GM23338 (cell line): ENCODE measurements around the gene LCE5A. TPM values are rescaled to one million over a fixed set of nuclear protein-coding genes. Genes with fewer than 3 reads are reported as not detected.

Source experiments
- ATAC-seq: fragments of 200-7000 bp; cut with Tn5 transposase; 3 replicates; pipeline ENCODE4 v1.9.1; 2020
- DNase-seq: peaks from one replicate; pipeline ENCODE4 v3.0.0-alpha.2; 2015; ENCODE audit warnings: low spot score
- H2AFZ ChIP-seq: fragments of 200-600 bp; sonication (generic); 2 replicates; pipeline ENCODE4 v1.8.0; 2016; ENCODE audit warnings: antibody characterized with exemption, mild to moderate bottlenecking, moderate library complexity
- H3F3A ChIP-seq: fragments of 200-600 bp; sonication (generic); replicated peaks from 2 replicates; pipeline ENCODE4 v1.8.0; 2017; ENCODE audit warnings: antibody characterized with exemption, mixed run types, low read depth
- H3K27ac ChIP-seq: fragments of 200-600 bp; sonication (generic); 2 replicates; pipeline ENCODE4 v1.6.1; 2016; ENCODE audit warnings: low read depth
- H3K27me3 ChIP-seq: fragments of 200-600 bp; sonication (generic); 2 replicates; pipeline ENCODE4 v1.8.0; 2016; ENCODE audit warnings: mild to moderate bottlenecking, mixed run types, moderate library complexity; ENCODE audit not compliant: insufficient read depth
- H3K36me3 ChIP-seq: fragments of 200-600 bp; sonication (generic); 2 replicates; pipeline ENCODE4 v1.8.0; 2016; ENCODE audit warnings: mild to moderate bottlenecking; ENCODE audit not compliant: insufficient read depth
- H3K4me1 ChIP-seq: fragments of 200-600 bp; sonication (generic); 2 replicates; pipeline ENCODE4 v1.8.0; 2016; ENCODE audit warnings: mild to moderate bottlenecking, moderate library complexity; ENCODE audit not compliant: insufficient read depth
- H3K4me2 ChIP-seq: fragments of 200-600 bp; sonication (generic); 2 replicates; pipeline ENCODE4 v1.7.1; 2017; ENCODE audit warnings: mixed run types
- H3K4me3 ChIP-seq: fragments of 200-600 bp; sonication (generic); 2 replicates; pipeline ENCODE4 v1.6.1; 2016; ENCODE audit warnings: mixed run types
- H3K79me2 ChIP-seq: fragments of 200-600 bp; sonication (generic); replicated peaks from 2 replicates; pipeline ENCODE4 v1.8.0; 2017; ENCODE audit warnings: mild to moderate bottlenecking; ENCODE audit not compliant: insufficient read depth
- H3K9me2 ChIP-seq: fragments of 200-600 bp; sonication (generic); 2 replicates; pipeline ENCODE4 v1.8.0; 2017; ENCODE audit not compliant: insufficient read depth
- H4K20me1 ChIP-seq: fragments of 200-600 bp; sonication (generic); replicated peaks from 2 replicates; pipeline ENCODE4 v1.8.0; 2017; ENCODE audit warnings: mild to moderate bottlenecking; ENCODE audit not compliant: insufficient read depth
- H3K27ac Mint-ChIP-seq: 2 replicates; pipeline ENCODE4 v1.8.0; 2020; ENCODE audit warnings: inconsistent platforms, mild to moderate bottlenecking, moderate library complexity, mixed read lengths
- H3K27me3 Mint-ChIP-seq: 3 replicates; pipeline ENCODE4 v1.8.0; 2022; ENCODE audit warnings: low read depth, mild to moderate bottlenecking, moderate library complexity, mixed read lengths, inconsistent platforms; ENCODE audit not compliant: insufficient read depth, poor library complexity
- H3K36me3 Mint-ChIP-seq: 3 replicates; pipeline ENCODE4 v1.8.0; 2021; ENCODE audit warnings: low read depth, mild to moderate bottlenecking, inconsistent platforms, moderate library complexity, mixed read lengths
- H3K4me1 Mint-ChIP-seq: 3 replicates; pipeline ENCODE4 v1.8.0; 2020; ENCODE audit warnings: mild to moderate bottlenecking, inconsistent platforms, mixed read lengths
- H3K4me3 Mint-ChIP-seq: 3 replicates; pipeline ENCODE4 v1.8.0; 2021; ENCODE audit warnings: moderate library complexity, mild to moderate bottlenecking, inconsistent platforms, mixed read lengths
- H3K9me3 Mint-ChIP-seq: 3 replicates; pipeline ENCODE4 v1.8.0; 2020; ENCODE audit warnings: moderate library complexity, mild to moderate bottlenecking, inconsistent platforms, mixed read lengths
- CREB1 ChIP-seq: fragments of 250-450 bp; sonication (Bioruptor Pico); IDR thresholded peaks from 2 replicates; pipeline ENCODE4 v1.5.0; 2020; ENCODE audit warnings: low read depth, mild to moderate bottlenecking, moderate library complexity
- EZH2 ChIP-seq: fragments of 200-600 bp; sonication (generic); IDR thresholded peaks from one replicate; pipeline ENCODE4 v1.8.0; 2017; ENCODE audit warnings: antibody characterized with exemption, mild to moderate bottlenecking, low read depth; ENCODE audit not compliant: unreplicated experiment
- EZH2phosphoT487 ChIP-seq: fragments of 200-600 bp; sonication (generic); IDR thresholded peaks from one replicate; pipeline ENCODE4 v1.8.1; 2018; ENCODE audit warnings: antibody characterized with exemption; ENCODE audit not compliant: unreplicated experiment
- JUNB ChIP-seq: IDR thresholded peaks from one replicate; pipeline ENCODE4 v1.6.1; 2016; ENCODE audit warnings: antibody characterized with exemption; ENCODE audit not compliant: unreplicated experiment
- NANOG ChIP-seq: IDR thresholded peaks from 2 replicates; pipeline ENCODE4 v1.6.1; 2016; ENCODE audit warnings: antibody characterized with exemption, borderline replicate concordance
- POLR2AphosphoS5 ChIP-seq: IDR thresholded peaks from 2 replicates; pipeline ENCODE4 v1.6.1; 2016; ENCODE audit warnings: antibody characterized with exemption, low read depth
- REST ChIP-seq: IDR thresholded peaks from one replicate; pipeline ENCODE4 v1.6.1; 2018; ENCODE audit warnings: antibody characterized with exemption; ENCODE audit not compliant: unreplicated experiment
- STAT1 ChIP-seq: IDR thresholded peaks from one replicate; pipeline ENCODE4 v1.6.1; 2016; ENCODE audit warnings: antibody characterized with exemption; ENCODE audit not compliant: unreplicated experiment
- ZNF114 ChIP-seq: fragments of 250-450 bp; sonication (Bioruptor Pico); IDR thresholded peaks from 2 replicates; pipeline ENCODE4 v1.5.0; 2020; ENCODE audit warnings: mild to moderate bottlenecking, moderate library complexity
- ZNF331 ChIP-seq: fragments of 250-450 bp; sonication (Bioruptor Pico); IDR thresholded peaks from 2 replicates; pipeline ENCODE4 v1.5.0; 2020; ENCODE audit warnings: low read depth, mild to moderate bottlenecking, moderate library complexity
- polyA plus RNA-seq: library from polyadenylated mRNA; unstranded; fragments of >200 nt; fragmentation: Nextera tagmentation; extraction: Ambion mirVana; gene quantifications from 2 replicates; pipeline ENCODE4 v1.2.1, GENCODE V29; 2016
- total RNA-seq: library from RNA; depleted of rRNA; stranded (reverse); fragments of >200 nt; shearing (Covaris generic); gene quantifications from 2 replicates; pipeline ENCODE4 v1.2.3, GENCODE V29; 2014
- TF ChIP-seq, protein P1 (sequence below): IDR thresholded peaks from 2 replicates; pipeline ENCODE4 v1.6.1; 2016; ENCODE audit warnings: antibody characterized with exemption
- TF ChIP-seq, protein P2 (sequence below): fragments of 250-450 bp; sonication (Bioruptor Pico); IDR thresholded peaks from 2 replicates; pipeline ENCODE4 v1.5.0; 2020; ENCODE audit warnings: mild to moderate bottlenecking, moderate library complexity
- TF ChIP-seq, protein P3 (sequence below), 2 experiments: fragments of 200-600 bp in 1 of 2; sonication (generic) in 1 of 2; conservative IDR thresholded peaks; 2 replicates each; pipeline versions ENCODE4 v1.5.1 to v1.6.1; 2016 to 2017; ENCODE audit warnings: antibody characterized with exemption in 2 of 2, low read depth in 2 of 2, mild to moderate bottlenecking in 2 of 2, moderate library complexity in 1 of 2

LCE5A gene
- total and polyA plus RNA-seq, 2 experiments from 2014 or later, result not detected

- no peak for ATAC-seq
- H4K20me1 ChIP-seq, result no peaks in the 10 kb centered on the region
These were observed 6.7 kb downstream of the LCE5A start for GRCh38 chr1:152517237-152517811.

More at GRCh38 chr1:152517237-152517811, 6.7 kb downstream of the LCE5A start:
- Mint-ChIP-seq H3K27me3 (peaks cover 25% of the 10 kb centered on the region), H3K9me3 (no peaks in the 10 kb centered on the region), H3K4me3 (no peak overlapping the region), H3K36me3 (no peaks in the 10 kb centered on the region), H3K27ac (no peak overlapping the region), H3K4me1 (peaks cover 6% of the 10 kb centered on the region; the same call in 2 of the 3 replicates)
- DNase-seq, result no peak
- no peak overlapping the region; the same call in 1 of the 2 replicates for H2AFZ ChIP-seq
- TF ChIP-seq POLR2AphosphoS5, result no peak
- TF ChIP-seq JUNB, result no peak
- TF ChIP-seq, protein P1, sequence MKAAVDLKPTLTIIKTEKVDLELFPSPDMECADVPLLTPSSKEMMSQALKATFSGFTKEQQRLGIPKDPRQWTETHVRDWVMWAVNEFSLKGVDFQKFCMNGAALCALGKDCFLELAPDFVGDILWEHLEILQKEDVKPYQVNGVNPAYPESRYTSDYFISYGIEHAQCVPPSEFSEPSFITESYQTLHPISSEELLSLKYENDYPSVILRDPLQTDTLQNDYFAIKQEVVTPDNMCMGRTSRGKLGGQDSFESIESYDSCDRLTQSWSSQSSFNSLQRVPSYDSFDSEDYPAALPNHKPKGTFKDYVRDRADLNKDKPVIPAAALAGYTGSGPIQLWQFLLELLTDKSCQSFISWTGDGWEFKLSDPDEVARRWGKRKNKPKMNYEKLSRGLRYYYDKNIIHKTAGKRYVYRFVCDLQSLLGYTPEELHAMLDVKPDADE, result no peak
- TF ChIP-seq EZH2, result no peak
- TF ChIP-seq STAT1, result no peak
- TF ChIP-seq, protein P2, sequence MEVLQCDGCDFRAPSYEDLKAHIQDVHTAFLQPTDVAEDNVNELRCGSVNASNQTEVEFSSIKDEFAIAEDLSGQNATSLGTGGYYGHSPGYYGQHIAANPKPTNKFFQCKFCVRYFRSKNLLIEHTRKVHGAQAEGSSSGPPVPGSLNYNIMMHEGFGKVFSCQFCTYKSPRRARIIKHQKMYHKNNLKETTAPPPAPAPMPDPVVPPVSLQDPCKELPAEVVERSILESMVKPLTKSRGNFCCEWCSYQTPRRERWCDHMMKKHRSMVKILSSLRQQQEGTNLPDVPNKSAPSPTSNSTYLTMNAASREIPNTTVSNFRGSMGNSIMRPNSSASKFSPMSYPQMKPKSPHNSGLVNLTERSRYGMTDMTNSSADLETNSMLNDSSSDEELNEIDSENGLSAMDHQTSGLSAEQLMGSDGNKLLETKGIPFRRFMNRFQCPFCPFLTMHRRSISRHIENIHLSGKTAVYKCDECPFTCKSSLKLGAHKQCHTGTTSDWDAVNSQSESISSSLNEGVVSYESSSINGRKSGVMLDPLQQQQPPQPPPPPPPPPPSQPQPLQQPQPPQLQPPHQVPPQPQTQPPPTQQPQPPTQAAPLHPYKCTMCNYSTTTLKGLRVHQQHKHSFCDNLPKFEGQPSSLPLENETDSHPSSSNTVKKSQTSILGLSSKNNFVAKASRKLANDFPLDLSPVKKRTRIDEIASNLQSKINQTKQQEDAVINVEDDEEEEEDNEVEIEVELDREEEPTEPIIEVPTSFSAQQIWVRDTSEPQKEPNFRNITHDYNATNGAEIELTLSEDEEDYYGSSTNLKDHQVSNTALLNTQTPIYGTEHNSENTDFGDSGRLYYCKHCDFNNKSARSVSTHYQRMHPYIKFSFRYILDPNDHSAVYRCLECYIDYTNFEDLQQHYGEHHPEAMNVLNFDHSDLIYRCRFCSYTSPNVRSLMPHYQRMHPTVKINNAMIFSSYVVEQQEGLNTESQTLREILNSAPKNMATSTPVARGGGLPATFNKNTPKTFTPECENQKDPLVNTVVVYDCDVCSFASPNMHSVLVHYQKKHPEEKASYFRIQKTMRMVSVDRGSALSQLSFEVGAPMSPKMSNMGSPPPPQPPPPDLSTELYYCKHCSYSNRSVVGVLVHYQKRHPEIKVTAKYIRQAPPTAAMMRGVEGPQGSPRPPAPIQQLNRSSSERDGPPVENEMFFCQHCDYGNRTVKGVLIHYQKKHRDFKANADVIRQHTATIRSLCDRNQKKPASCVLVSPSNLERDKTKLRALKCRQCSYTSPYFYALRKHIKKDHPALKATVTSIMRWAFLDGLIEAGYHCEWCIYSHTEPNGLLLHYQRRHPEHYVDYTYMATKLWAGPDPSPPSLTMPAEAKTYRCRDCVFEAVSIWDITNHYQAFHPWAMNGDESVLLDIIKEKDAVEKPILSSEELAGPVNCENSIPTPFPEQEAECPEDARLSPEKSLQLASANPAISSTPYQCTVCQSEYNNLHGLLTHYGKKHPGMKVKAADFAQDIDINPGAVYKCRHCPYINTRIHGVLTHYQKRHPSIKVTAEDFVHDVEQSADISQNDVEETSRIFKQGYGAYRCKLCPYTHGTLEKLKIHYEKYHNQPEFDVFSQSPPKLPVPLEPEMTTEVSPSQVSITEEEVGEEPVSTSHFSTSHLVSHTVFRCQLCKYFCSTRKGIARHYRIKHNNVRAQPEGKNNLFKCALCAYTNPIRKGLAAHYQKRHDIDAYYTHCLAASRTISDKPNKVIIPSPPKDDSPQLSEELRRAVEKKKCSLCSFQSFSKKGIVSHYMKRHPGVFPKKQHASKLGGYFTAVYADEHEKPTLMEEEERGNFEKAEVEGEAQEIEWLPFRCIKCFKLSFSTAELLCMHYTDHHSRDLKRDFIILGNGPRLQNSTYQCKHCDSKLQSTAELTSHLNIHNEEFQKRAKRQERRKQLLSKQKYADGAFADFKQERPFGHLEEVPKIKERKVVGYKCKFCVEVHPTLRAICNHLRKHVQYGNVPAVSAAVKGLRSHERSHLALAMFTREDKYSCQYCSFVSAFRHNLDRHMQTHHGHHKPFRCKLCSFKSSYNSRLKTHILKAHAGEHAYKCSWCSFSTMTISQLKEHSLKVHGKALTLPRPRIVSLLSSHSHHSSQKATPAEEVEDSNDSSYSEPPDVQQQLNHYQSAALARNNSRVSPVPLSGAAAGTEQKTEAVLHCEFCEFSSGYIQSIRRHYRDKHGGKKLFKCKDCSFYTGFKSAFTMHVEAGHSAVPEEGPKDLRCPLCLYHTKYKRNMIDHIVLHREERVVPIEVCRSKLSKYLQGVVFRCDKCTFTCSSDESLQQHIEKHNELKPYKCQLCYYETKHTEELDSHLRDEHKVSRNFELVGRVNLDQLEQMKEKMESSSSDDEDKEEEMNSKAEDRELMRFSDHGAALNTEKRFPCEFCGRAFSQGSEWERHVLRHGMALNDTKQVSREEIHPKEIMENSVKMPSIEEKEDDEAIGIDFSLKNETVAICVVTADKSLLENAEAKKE (CRISPR knock-in tag), result no peak
- TF ChIP-seq ZNF331 (CRISPR knock-in tag), result no peak
- no peak for TF ChIP-seq EZH2phosphoT487
- TF ChIP-seq ZNF114 (CRISPR knock-in tag), result no peak
- TF ChIP-seq REST, result no peak
- no peak for TF ChIP-seq NANOG
- TF ChIP-seq, protein P3, sequence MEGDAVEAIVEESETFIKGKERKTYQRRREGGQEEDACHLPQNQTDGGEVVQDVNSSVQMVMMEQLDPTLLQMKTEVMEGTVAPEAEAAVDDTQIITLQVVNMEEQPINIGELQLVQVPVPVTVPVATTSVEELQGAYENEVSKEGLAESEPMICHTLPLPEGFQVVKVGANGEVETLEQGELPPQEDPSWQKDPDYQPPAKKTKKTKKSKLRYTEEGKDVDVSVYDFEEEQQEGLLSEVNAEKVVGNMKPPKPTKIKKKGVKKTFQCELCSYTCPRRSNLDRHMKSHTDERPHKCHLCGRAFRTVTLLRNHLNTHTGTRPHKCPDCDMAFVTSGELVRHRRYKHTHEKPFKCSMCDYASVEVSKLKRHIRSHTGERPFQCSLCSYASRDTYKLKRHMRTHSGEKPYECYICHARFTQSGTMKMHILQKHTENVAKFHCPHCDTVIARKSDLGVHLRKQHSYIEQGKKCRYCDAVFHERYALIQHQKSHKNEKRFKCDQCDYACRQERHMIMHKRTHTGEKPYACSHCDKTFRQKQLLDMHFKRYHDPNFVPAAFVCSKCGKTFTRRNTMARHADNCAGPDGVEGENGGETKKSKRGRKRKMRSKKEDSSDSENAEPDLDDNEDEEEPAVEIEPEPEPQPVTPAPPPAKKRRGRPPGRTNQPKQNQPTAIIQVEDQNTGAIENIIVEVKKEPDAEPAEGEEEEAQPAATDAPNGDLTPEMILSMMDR (conservative IDR thresholded peaks at IDR 0.05; ENCODE audit: low read depth in 2 of 2), result no peak
- TF ChIP-seq CREB1 (CRISPR knock-in tag), result no peak
- peaks cover 41% of the 10 kb centered on the region for H3K27me3 ChIP-seq
- no peaks in the 10 kb centered on the region for H3K79me2 ChIP-seq
- H3K4me3 ChIP-seq, result no peak overlapping the region
- H3K4me2 ChIP-seq, result no peak overlapping the region
- H3F3A ChIP-seq, result no peaks in the 10 kb centered on the region
- no peak overlapping the region for H3K27ac ChIP-seq
- 0 out of 2 replicates have a peak, but pooled peaks cover 4% of the 10 kb centered on the region for H3K9me2 ChIP-seq
- H3K36me3 ChIP-seq, result no peaks in the 10 kb centered on the region
- H3K4me1 ChIP-seq, result peaks cover 3% of the 10 kb centered on the region; the same call in 1 of the 2 replicates
